Measurements from ENCODE around the gene ABR. TPM values are rescaled to one million over a fixed set of nuclear protein-coding genes. Genes with fewer than 3 reads are reported as not detected.
"Not testable (repeated sequence)": the region's sequence is repeated elsewhere in the genome, so short reads cannot be mapped to it uniquely, and the experiment has no call there.

The ABR gene
- polyA plus RNA-seq, 1 donor from 2014 or later: 34.5 TPM

DNA sequence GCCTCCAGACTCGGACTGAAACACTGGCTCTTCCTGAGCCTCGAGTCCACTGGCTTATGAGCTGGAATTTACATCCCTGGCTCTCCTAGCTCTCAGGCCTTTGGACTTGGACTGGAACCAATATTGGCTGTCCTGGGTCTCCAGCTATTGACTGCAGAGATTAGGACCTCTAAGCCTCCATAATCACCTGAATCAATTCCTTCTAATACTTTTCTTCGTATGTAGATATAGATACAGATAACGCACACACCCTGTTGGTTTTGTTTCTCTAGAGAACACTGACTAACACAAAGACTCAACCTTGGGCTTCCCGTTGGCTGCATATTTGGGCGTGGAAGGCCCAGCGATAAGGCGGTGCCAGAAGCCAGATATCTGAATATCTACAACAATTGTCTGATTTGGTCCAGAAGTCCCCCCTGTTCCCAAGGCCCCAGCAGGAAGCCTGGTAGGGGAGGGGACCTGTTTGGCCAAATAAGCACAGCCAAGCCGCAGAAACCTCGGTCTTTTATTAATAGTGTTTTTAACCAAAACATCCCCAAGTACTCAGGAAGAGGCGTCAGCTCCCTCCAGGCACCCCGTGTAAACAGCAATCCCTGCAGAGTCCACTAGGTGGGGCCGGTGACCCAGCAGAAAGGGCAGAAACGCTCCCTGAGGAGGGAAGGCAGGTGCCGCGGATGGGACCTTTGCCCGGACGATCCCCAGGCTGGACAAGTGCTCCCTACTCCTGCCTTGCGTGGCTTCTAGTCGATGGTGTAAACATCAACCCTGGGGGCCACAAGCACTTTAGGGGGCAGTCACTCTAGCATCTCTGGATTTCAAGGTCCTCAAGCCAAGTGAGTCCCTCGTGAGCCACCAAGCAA lies 57.0 kb downstream of the ABR start:
- Histone ChIP-seq H3K9me3 (ENCODE audit: low read length) (no peaks in the 10 kb centered on the region), H4K20me1 (ENCODE audit: insufficient read depth) (no peaks in the 10 kb centered on the region), H3K4me2 (ENCODE audit: low read length) (no peak overlapping the region), H3F3A (ENCODE audit: insufficient read depth, low read length, poor library complexity, severe bottlenecking) (no peaks in the 10 kb centered on the region), H3K36me3 (ENCODE audit: insufficient read depth, low read length) (no peaks in the 10 kb centered on the region), H3K27me3 (ENCODE audit: insufficient read depth, low read depth, low read length) (no peaks in the 10 kb centered on the region), H3K9me2 (ENCODE audit: insufficient read depth, low read length) (no peaks in the 10 kb centered on the region), H3K27ac (ENCODE audit: low read length) (peak overlapping the region; percentile 70), H3K79me2 (replicated peaks; ENCODE audit: insufficient read depth, low read length) (peaks cover 3% of the 10 kb centered on the region), H3K4me3 (ENCODE audit: low read length) (peak overlapping the region; percentile 42), H3K9ac (ENCODE audit: low read length) (peak overlapping the region; percentile 34), H2AFZ (ENCODE audit: low read depth, low read length) (no peak overlapping the region)
- TF ChIP-seq, protein P1, sequence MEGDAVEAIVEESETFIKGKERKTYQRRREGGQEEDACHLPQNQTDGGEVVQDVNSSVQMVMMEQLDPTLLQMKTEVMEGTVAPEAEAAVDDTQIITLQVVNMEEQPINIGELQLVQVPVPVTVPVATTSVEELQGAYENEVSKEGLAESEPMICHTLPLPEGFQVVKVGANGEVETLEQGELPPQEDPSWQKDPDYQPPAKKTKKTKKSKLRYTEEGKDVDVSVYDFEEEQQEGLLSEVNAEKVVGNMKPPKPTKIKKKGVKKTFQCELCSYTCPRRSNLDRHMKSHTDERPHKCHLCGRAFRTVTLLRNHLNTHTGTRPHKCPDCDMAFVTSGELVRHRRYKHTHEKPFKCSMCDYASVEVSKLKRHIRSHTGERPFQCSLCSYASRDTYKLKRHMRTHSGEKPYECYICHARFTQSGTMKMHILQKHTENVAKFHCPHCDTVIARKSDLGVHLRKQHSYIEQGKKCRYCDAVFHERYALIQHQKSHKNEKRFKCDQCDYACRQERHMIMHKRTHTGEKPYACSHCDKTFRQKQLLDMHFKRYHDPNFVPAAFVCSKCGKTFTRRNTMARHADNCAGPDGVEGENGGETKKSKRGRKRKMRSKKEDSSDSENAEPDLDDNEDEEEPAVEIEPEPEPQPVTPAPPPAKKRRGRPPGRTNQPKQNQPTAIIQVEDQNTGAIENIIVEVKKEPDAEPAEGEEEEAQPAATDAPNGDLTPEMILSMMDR (IDR thresholded peaks at IDR 0.05; ENCODE audit: poor library complexity, severe bottlenecking): peak; percentile 96
- TF ChIP-seq SMC3 (conservative IDR thresholded peaks at IDR 0.05; ENCODE audit: poor library complexity): peak; percentile 93
- peak; percentile 97 for TF ChIP-seq RAD21 (conservative IDR thresholded peaks at IDR 0.05)
- no peak for TF ChIP-seq EP300 (conservative IDR thresholded peaks at IDR 0.05; ENCODE audit: poor library complexity, severe bottlenecking)
- no peak for TF ChIP-seq TAF1 (IDR thresholded peaks at IDR 0.05; ENCODE audit: low read depth)
- no peak for TF ChIP-seq MXI1 (conservative IDR thresholded peaks at IDR 0.05; ENCODE audit: poor library complexity, severe bottlenecking)
- TF ChIP-seq POLR2AphosphoS5 (IDR thresholded peaks at IDR 0.05): no peak

DNA sequence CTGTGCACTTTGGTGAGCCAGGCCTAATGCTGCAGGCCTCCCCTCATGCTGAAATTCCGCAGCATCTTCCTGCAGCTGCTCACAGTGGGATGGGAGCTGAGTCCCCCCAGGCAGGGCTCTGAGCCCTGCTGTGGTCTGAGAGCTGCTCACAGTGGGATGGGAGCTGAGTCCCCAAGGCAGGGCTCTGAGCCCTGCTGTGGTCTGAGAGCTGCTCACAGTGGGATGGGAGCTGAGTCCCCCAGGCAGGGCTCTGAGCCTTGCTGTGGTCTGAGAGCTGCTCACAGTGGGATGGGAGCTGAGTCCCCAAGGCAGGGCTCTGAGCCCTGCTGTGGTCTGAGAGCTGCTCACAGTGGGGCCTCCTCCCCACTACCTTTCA lies 58.4 kb downstream of the ABR start:
- H3F3A ChIP-seq (ENCODE audit: insufficient read depth, low read length, poor library complexity, severe bottlenecking); H3K9me2 ChIP-seq (ENCODE audit: insufficient read depth, low read length); H3K36me3 ChIP-seq (ENCODE audit: insufficient read depth, low read length); H3K4me3 ChIP-seq (ENCODE audit: low read length); H2AFZ ChIP-seq (ENCODE audit: low read depth, low read length); H4K20me1 ChIP-seq (ENCODE audit: insufficient read depth); H3K9ac ChIP-seq (ENCODE audit: low read length); H3K4me2 ChIP-seq (ENCODE audit: low read length); H3K9me3 ChIP-seq (ENCODE audit: low read length); H3K27ac ChIP-seq (ENCODE audit: low read length); H3K27me3 ChIP-seq (ENCODE audit: insufficient read depth, low read depth, low read length); H3K79me2 ChIP-seq (replicated peaks; ENCODE audit: insufficient read depth, low read length): not testable (repeated sequence)

DNA sequence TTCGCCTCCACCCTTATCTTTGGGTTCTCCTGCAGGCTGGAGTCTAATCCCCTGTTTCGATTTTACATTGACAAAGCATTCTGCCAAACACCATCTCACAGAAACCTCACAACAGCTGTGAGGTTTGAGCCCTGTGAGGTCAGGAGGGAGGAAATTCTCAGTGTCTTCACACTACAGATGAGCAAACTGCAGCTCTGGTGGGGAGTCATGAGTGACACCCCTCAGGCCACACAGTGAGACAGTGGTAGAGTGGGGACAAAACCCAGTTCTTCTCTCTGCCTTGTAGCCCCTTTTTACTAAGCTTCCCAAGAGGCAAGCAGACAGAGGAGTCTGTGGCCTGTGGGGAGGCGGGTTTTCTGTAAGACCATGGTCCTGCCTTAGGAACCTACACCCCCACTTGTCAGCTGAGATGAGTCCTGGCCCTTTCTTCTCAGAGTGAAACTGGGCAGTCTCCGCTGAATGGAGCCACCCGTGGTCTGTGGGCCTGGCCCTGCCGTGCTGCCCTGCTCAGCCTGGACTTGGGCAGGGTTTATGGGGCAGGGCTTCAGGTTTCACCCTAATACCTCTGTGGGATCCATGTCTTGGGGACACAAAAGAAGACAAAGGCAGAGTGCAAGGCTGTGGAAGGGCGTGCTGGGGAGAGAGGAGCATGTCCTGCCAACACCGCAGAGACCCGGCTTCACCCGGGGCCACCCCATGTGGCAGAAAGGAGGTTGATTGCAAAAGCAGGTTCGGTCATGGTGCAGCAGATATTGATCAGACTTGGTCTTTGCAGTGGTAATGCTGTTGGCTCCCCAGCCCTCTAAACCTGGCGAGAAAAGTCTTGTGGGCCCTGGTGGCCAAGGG lies 59.0 kb downstream of the ABR start:
- H3K27ac ChIP-seq (ENCODE audit: low read length): no peak overlapping the region

More for the DNA sequence above, 59.0 kb downstream of the ABR start:
- Histone ChIP-seq H2AFZ (ENCODE audit: low read depth, low read length) (no peak overlapping the region), H3K27me3 (ENCODE audit: insufficient read depth, low read depth, low read length) (no peaks in the 10 kb centered on the region), H3K4me2 (ENCODE audit: low read length) (no peak overlapping the region), H3K9me3 (ENCODE audit: low read length) (no peaks in the 10 kb centered on the region), H3K9ac (ENCODE audit: low read length) (no peak overlapping the region), H3K79me2 (replicated peaks; ENCODE audit: insufficient read depth, low read length) (peaks cover 3% of the 10 kb centered on the region), H3K36me3 (ENCODE audit: insufficient read depth, low read length) (no peaks in the 10 kb centered on the region), H4K20me1 (ENCODE audit: insufficient read depth) (no peaks in the 10 kb centered on the region), H3F3A (ENCODE audit: insufficient read depth, low read length, poor library complexity, severe bottlenecking) (no peaks in the 10 kb centered on the region), H3K4me3 (ENCODE audit: low read length) (no peak overlapping the region), H3K9me2 (ENCODE audit: insufficient read depth, low read length) (no peaks in the 10 kb centered on the region)
- no peak for TF ChIP-seq MXI1 (conservative IDR thresholded peaks at IDR 0.05; ENCODE audit: poor library complexity, severe bottlenecking)
- TF ChIP-seq, protein P1 (IDR thresholded peaks at IDR 0.05; ENCODE audit: poor library complexity, severe bottlenecking): no peak
- no peak for TF ChIP-seq POLR2AphosphoS5 (IDR thresholded peaks at IDR 0.05)
- no peak for TF ChIP-seq EP300 (conservative IDR thresholded peaks at IDR 0.05; ENCODE audit: poor library complexity, severe bottlenecking)
- no peak for TF ChIP-seq SMC3 (conservative IDR thresholded peaks at IDR 0.05; ENCODE audit: poor library complexity)
- no peak for TF ChIP-seq TAF1 (IDR thresholded peaks at IDR 0.05; ENCODE audit: low read depth)
- TF ChIP-seq EZH2 (IDR thresholded peaks at IDR 0.05; ENCODE audit: borderline replicate concordance, insufficient read depth, low read length, poor library complexity, severe bottlenecking): no peak
- no peak for TF ChIP-seq RAD21 (conservative IDR thresholded peaks at IDR 0.05)
